ENCODE data around the gene GMPPA. TPM values are rescaled to one million over a fixed set of nuclear protein-coding genes. Genes with fewer than 3 reads are reported as not detected.

Gene GMPPA
- total RNA-seq, 1 experiment from 2014 or later = 32.0 TPM

DNA sequence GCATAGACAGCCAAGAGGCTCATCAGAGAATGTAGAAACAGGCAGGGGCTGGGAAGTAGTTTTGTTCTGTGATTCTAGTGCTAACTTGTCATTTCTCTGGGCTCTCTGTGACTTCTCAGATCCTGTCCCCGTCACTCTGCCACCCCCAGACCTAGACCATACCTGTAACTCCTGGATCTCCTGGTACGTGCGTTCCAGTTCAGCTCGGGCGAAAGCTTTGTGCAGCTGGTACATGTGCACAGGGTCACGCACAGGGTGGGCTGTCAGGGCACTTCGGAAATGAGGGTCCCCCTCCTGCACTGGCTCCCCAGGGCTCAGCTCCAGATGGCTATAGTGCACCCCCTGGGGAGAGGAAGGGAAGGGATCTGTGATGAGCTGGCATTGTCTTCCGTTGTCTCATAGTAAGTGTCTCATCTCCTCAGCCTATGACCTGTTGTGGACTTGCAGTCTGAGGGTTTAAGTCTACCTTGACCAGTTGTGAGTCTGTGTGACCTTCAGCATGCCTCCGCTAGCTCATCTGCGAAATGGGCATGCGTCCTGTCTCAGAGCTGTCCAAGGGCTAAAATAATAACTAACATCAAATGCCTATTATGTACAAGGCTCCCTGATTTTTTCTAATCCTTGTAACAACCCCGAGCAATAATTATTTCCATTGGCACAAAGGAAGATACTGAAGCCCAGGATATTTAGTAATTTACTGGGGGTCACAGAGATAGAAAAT, 42.3 kb downstream of the GMPPA start:
- Histone ChIP-seq H4K8ac (replicated peaks; ENCODE audit: insufficient read length, low read depth, low read length) (no peak overlapping the region), H3K27ac (ENCODE audit: insufficient read length, low read depth, low read length) (no peak overlapping the region), H3K27me3 (ENCODE audit: insufficient read depth, low read length) (no peaks in the 10 kb centered on the region), H3K79me1 (ENCODE audit: insufficient read depth, low read depth, low read length, poor library complexity, severe bottlenecking) (no peaks in the 10 kb centered on the region), H2BK20ac (ENCODE audit: low read depth, low read length, poor library complexity, severe bottlenecking) (no peak overlapping the region), H3K9ac (ENCODE audit: extremely low read depth, insufficient read length, low read length) (no peak overlapping the region), H3K56ac (ENCODE audit: insufficient read length, low read depth, low read length) (no peak overlapping the region), H2BK15ac (ENCODE audit: low read depth, low read length) (no peak overlapping the region), H3K79me2 (ENCODE audit: insufficient read depth, low read length) (no peaks in the 10 kb centered on the region), H2AK5ac (ENCODE audit: insufficient read length, low read length) (no peak overlapping the region), H3K23me2 (ENCODE audit: insufficient read length, low read depth, low read length, poor library complexity, severe bottlenecking) (peaks cover 16% of the 10 kb centered on the region), H4K91ac (ENCODE audit: insufficient read length, low read depth, low read length) (no peak overlapping the region), H2AFZ (ENCODE audit: low read length) (no peak overlapping the region), H4K20me1 (ENCODE audit: control insufficient read depth, insufficient read depth, insufficient read length) (no peaks in the 10 kb centered on the region), H2BK12ac (ENCODE audit: insufficient read length, low read depth, low read length) (no peak overlapping the region), H3T11ph (ENCODE audit: low read length) (no peak overlapping the region), H3K4ac (ENCODE audit: low read depth, low read length) (no peak overlapping the region), H3K4me2 (ENCODE audit: insufficient read depth, insufficient read length, low read length) (no peak overlapping the region), H3K18ac (ENCODE audit: insufficient read length, low read depth, low read length) (no peak overlapping the region), H3K23ac (ENCODE audit: insufficient read length, low read depth, low read length) (no peak overlapping the region), H3K9me3 (ENCODE audit: control insufficient read depth, low read depth, low read length) (no peaks in the 10 kb centered on the region), H4K5ac (ENCODE audit: insufficient read length, low read depth, low read length) (no peak overlapping the region), H3K4me1 (ENCODE audit: insufficient read depth, low read length) (peaks cover 8% of the 10 kb centered on the region; the same call in 1 of the 2 replicates), H2BK5ac (ENCODE audit: insufficient read length, low read length) (no peak overlapping the region), H2BK120ac (ENCODE audit: low read depth, low read length, poor library complexity, severe bottlenecking) (no peak overlapping the region), H3K14ac (ENCODE audit: insufficient read depth, low read length) (no peak overlapping the region)
- no peak for DNase-seq
- TF ChIP-seq, protein P1, sequence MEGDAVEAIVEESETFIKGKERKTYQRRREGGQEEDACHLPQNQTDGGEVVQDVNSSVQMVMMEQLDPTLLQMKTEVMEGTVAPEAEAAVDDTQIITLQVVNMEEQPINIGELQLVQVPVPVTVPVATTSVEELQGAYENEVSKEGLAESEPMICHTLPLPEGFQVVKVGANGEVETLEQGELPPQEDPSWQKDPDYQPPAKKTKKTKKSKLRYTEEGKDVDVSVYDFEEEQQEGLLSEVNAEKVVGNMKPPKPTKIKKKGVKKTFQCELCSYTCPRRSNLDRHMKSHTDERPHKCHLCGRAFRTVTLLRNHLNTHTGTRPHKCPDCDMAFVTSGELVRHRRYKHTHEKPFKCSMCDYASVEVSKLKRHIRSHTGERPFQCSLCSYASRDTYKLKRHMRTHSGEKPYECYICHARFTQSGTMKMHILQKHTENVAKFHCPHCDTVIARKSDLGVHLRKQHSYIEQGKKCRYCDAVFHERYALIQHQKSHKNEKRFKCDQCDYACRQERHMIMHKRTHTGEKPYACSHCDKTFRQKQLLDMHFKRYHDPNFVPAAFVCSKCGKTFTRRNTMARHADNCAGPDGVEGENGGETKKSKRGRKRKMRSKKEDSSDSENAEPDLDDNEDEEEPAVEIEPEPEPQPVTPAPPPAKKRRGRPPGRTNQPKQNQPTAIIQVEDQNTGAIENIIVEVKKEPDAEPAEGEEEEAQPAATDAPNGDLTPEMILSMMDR (conservative IDR thresholded peaks at IDR 0.05) = no peak
- Mint-ChIP-seq H3K4me1 (peaks cover 39 to 40% of the 10 kb centered on the region in 2 experiments), H3K27me3 (ENCODE audit: low read depth) (peaks cover 21% of the 10 kb centered on the region), H3K4me3 (peak overlapping the region in 1 of 2 experiments; percentile 29; a peak in 2 of 5 replicates), H3K27ac (peak overlapping the region in 1 of 3 experiments; percentile 34; a peak in 1 of 7 replicates), H3K36me3 (ENCODE audit: insufficient read depth in 1 of 3, low read depth in 3 of 3) (peaks cover 18 to 28% (median 21%) of the 10 kb centered on the region in 3 experiments), H3K9me3 (peaks cover 0 to 4% of the 10 kb centered on the region in 2 experiments; a peak in 1 of 5 replicates)
- WGBS (ENCODE audit: extremely low coverage, insufficient read length, low lambda C conversion rate) = no CpG with 5 or more reads among the region's 12 CpGs
